SHP77 treated with DMSO at 0.1 percent for 48 hours (cell line): ENCODE results near the gene CAMK2A.

Experiments used
- DNase-seq: peaks from one replicate; lab custom pipeline; 2025; lab: John Stamatoyannopoulos, UW

Gene CAMK2A

GRCh38 chr5:150184990-150185912, 104.3 kb downstream of the CAMK2A start:
- DNase-seq, result no peak

GRCh38 chr5:150184006-150184405, 105.6 kb downstream of the CAMK2A start:
- DNase-seq, result no peak

- no peak for DNase-seq
These were observed 106.1 kb downstream of the CAMK2A start for GRCh38 chr5:150183436-150183835.

GRCh38 chr5:150182774-150183173, 106.8 kb downstream of the CAMK2A start:
- DNase-seq, result no peak

- no peak for DNase-seq
These were observed 107.6 kb downstream of the CAMK2A start for GRCh38 chr5:150181766-150182545.

GRCh38 chr5:150181027-150181426, 108.5 kb downstream of the CAMK2A start:
- no peak for DNase-seq

- no peak for DNase-seq
These were observed 109.1 kb downstream of the CAMK2A start for GRCh38 chr5:150180241-150181026.

GRCh38 chr5:150179019-150179620, 110.5 kb downstream of the CAMK2A start:
- no peak for DNase-seq

GRCh38 chr5:150178262-150178661, 111.3 kb downstream of the CAMK2A start:
- no peak for DNase-seq

GRCh38 chr5:150177721-150178120, 111.9 kb downstream of the CAMK2A start:
- DNase-seq, result no peak

GRCh38 chr5:150176745-150177477, 112.7 kb downstream of the CAMK2A start:
- no peak for DNase-seq

GRCh38 chr5:150175536-150175935, 114.0 kb downstream of the CAMK2A start:
- DNase-seq, result no peak

GRCh38 chr5:150175076-150175475, 114.5 kb downstream of the CAMK2A start:
- no peak for DNase-seq

GRCh38 chr5:150174285-150174684, 115.3 kb downstream of the CAMK2A start:
- no peak for DNase-seq

- no peak for DNase-seq
These were observed 116.4 kb downstream of the CAMK2A start for GRCh38 chr5:150173161-150173560.

- no peak for DNase-seq
These were observed 117.0 kb downstream of the CAMK2A start for GRCh38 chr5:150172556-150172955.

GRCh38 chr5:150172145-150172544, 117.4 kb downstream of the CAMK2A start:
- no peak for DNase-seq
